ENCODE data around the gene SSH2. TPM values are rescaled to one million over a fixed set of nuclear protein-coding genes. Genes with fewer than 3 reads are reported as not detected.
"Not testable (repeated sequence)": the region's sequence is repeated elsewhere in the genome, so short reads cannot be mapped to it uniquely, and the experiment has no call there.

The SSH2 gene
- total RNA-seq, 2 experiments from 2014 or later = 39.4 to 73.9 TPM

- Histone ChIP-seq H3K9me2 (ENCODE audit: insufficient read depth, low read length) (no peaks in the 10 kb centered on the region), H3K9me3 (ENCODE audit: low read length) (no peaks in the 10 kb centered on the region), H3K4me2 (ENCODE audit: low read length) (no peak overlapping the region), H3K4me1 (ENCODE audit: insufficient read depth, low read length, poor library complexity, severe bottlenecking) (no peaks in the 10 kb centered on the region), H4K20me1 (ENCODE audit: insufficient read depth, low read length) (no peaks in the 10 kb centered on the region), H3K79me2 (ENCODE audit: insufficient read depth, low read depth, low read length) (no peaks in the 10 kb centered on the region), H3K27ac (ENCODE audit: low read depth, low read length, poor library complexity, severe bottlenecking) (no peak overlapping the region), H3K4me3 (ENCODE audit: low read depth, low read length, poor library complexity, severe bottlenecking) (no peak overlapping the region), H3K36me3 (ENCODE audit: insufficient read depth, low read length) (peaks cover 23% of the 10 kb centered on the region), H2AFZ (ENCODE audit: low read length) (no peak overlapping the region)
- DNase-seq (ENCODE audit: low spot score) = no peak
- BruUV-seq (replicated peaks) = no TSS peak
- CTCF ChIA-PET (ENCODE audit: unreplicated experiment) = no interaction called here
- POLR2A ChIA-PET = no interaction called here
- no peak for TF ChIP-seq EZH2phosphoT487 (IDR thresholded peaks at IDR 0.05; ENCODE audit: borderline replicate concordance, low read depth, low read length)
- TF ChIP-seq, protein P1, sequence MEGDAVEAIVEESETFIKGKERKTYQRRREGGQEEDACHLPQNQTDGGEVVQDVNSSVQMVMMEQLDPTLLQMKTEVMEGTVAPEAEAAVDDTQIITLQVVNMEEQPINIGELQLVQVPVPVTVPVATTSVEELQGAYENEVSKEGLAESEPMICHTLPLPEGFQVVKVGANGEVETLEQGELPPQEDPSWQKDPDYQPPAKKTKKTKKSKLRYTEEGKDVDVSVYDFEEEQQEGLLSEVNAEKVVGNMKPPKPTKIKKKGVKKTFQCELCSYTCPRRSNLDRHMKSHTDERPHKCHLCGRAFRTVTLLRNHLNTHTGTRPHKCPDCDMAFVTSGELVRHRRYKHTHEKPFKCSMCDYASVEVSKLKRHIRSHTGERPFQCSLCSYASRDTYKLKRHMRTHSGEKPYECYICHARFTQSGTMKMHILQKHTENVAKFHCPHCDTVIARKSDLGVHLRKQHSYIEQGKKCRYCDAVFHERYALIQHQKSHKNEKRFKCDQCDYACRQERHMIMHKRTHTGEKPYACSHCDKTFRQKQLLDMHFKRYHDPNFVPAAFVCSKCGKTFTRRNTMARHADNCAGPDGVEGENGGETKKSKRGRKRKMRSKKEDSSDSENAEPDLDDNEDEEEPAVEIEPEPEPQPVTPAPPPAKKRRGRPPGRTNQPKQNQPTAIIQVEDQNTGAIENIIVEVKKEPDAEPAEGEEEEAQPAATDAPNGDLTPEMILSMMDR (conservative IDR thresholded peaks at IDR 0.05; ENCODE audit: low read length) = no peak
- intact Hi-C loops (cut with micrococcal nuclease; ENCODE audit: unreplicated experiment) = no loop called here
Observed at GRCh38 chr17:29787995-29788394, 142.0 kb downstream of the SSH2 start.

- H3K9me2 ChIP-seq (ENCODE audit: insufficient read depth, low read length) = no peaks in the 10 kb centered on the region
- intact Hi-C loops (cut with micrococcal nuclease; ENCODE audit: unreplicated experiment) = no loop called here
- ChIA-PET CTCF (ENCODE audit: unreplicated experiment) (no interaction called here), POLR2A (interaction anchor here (0.5 kb wide), 1 partner anchor 608 kb away, joined by 4 read pairs; no protein-coding TSS in a partner anchor)
- H3K27ac ChIP-seq (ENCODE audit: low read depth, low read length, poor library complexity, severe bottlenecking) = no peak overlapping the region
- no peak for DNase-seq (ENCODE audit: low spot score)
- H3K4me3 ChIP-seq (ENCODE audit: low read depth, low read length, poor library complexity, severe bottlenecking) = no peak overlapping the region
- no peak for TF ChIP-seq EZH2phosphoT487 (IDR thresholded peaks at IDR 0.05; ENCODE audit: borderline replicate concordance, low read depth, low read length)
- TF ChIP-seq, protein P1 (conservative IDR thresholded peaks at IDR 0.05; ENCODE audit: low read length) = no peak
- H2AFZ ChIP-seq (ENCODE audit: low read length) = no peak overlapping the region
- no TSS peak for BruUV-seq (replicated peaks)
- peaks cover 16% of the 10 kb centered on the region for H3K36me3 ChIP-seq (ENCODE audit: insufficient read depth, low read length)
- no peaks in the 10 kb centered on the region for H3K9me3 ChIP-seq (ENCODE audit: low read length)
- H3K4me1 ChIP-seq (ENCODE audit: insufficient read depth, low read length, poor library complexity, severe bottlenecking) = peaks cover 10% of the 10 kb centered on the region
- no peaks in the 10 kb centered on the region for H4K20me1 ChIP-seq (ENCODE audit: insufficient read depth, low read length)
- H3K4me2 ChIP-seq (ENCODE audit: low read length) = no peak overlapping the region
- H3K79me2 ChIP-seq (ENCODE audit: insufficient read depth, low read depth, low read length) = no peaks in the 10 kb centered on the region
Observed at GRCh38 chr17:29782917-29783316, 147.1 kb downstream of the SSH2 start.

DNA sequence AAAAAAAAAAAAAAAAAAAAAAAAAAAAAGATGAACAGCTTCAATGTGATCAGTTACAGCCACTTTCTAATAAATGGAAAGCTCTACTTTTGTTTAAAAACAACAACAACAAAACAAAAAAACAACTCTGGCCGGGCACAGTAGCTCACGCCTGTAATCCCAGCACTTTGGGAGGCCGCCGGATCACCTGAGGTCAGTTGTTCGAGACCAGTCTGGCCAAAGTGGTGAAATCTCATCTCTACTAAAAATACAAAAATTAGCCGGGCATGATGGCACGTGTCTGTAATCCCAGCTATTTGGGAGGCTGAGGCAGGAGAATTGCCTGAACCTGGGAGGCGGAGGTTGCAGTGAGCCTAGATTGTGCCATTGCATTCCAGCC lies 150.2 kb downstream of the SSH2 start:
- not testable (repeated sequence) for H3K4me2 ChIP-seq (ENCODE audit: low read length); H3K79me2 ChIP-seq (ENCODE audit: insufficient read depth, low read depth, low read length); H3K4me3 ChIP-seq (ENCODE audit: low read depth, low read length, poor library complexity, severe bottlenecking); H3K27ac ChIP-seq (ENCODE audit: low read depth, low read length, poor library complexity, severe bottlenecking); H3K9me2 ChIP-seq (ENCODE audit: insufficient read depth, low read length); H2AFZ ChIP-seq (ENCODE audit: low read length); H4K20me1 ChIP-seq (ENCODE audit: insufficient read depth, low read length); H3K9me3 ChIP-seq (ENCODE audit: low read length); BruUV-seq (replicated peaks); DNase-seq (ENCODE audit: low spot score)
- ChIA-PET POLR2A (interaction anchor here (0.6 to 2.2 kb wide), 7 partner anchors 11 to 630 kb away, joined by 3 to 8 read pairs (median 4); no protein-coding TSS in a partner anchor), CTCF (ENCODE audit: unreplicated experiment) (interaction anchor here (1.1 kb wide), 1 partner anchor 162 kb away, joined by 5 read pairs; no protein-coding TSS in a partner anchor)
- H3K4me1 ChIP-seq (ENCODE audit: insufficient read depth, low read length, poor library complexity, severe bottlenecking) = peaks cover 10% of the 10 kb centered on the region
- H3K36me3 ChIP-seq (ENCODE audit: insufficient read depth, low read length) = peaks cover 34% of the 10 kb centered on the region
- intact Hi-C loops (cut with micrococcal nuclease; ENCODE audit: unreplicated experiment) = loop anchor here (1.0 kb wide), 2 partner anchors 140 to 160 kb away; no protein-coding TSS in a partner anchor

Data from OCI-LY7 (cell line).